Spleen (tissue), 11 donors: ENCODE measurements around the gene COL2A1. TPM values are rescaled to one million over a fixed set of nuclear protein-coding genes. Genes with fewer than 3 reads are reported as not detected.
A peak's percentile ranks its signal among the peaks of the same experiment; 100 is the strongest.

ENCODE experiments used
- DNase-seq: peaks from one replicate; pipeline ENCODE4 v3.0.0-alpha.2; 2020
- H3K27ac ChIP-seq, 8 donors: fragments of 200-600 bp; sonication (generic) in 7 of 8; 1 replicate in 4 of 8; 2 replicates in 4 of 8; pipeline versions ENCODE4 v1.5.0 to v1.8.0; 2016 to 2021; ENCODE audit warnings: inconsistent platforms in 4 of 8, mild to moderate bottlenecking in 4 of 8, moderate library complexity in 1 of 8
- H3K27me3 ChIP-seq, 7 donors: fragments of 200-600 bp; sonication (generic) in 6 of 7; replicated peaks in 1 of 7; 1 replicate in 4 of 7; 2 replicates in 3 of 7; pipeline versions ENCODE4 v1.5.0 to v1.8.0; 2016 to 2021; ENCODE audit warnings: inconsistent platforms in 3 of 7, mild to moderate bottlenecking in 1 of 7
- H3K36me3 ChIP-seq, 6 donors: fragments of 200-600 bp; sonication (generic) in 5 of 6; 1 replicate in 4 of 6; 2 replicates in 2 of 6; pipeline versions ENCODE4 v1.5.0 to v1.8.0; 2016 to 2021; ENCODE audit warnings: inconsistent platforms in 2 of 6
- H3K4me1 ChIP-seq, 6 donors: fragments of 200-600 bp; sonication (generic) in 5 of 6; 1 replicate in 3 of 6; 2 replicates in 3 of 6; pipeline versions ENCODE4 v1.5.0 to v1.8.0; 2016 to 2021; ENCODE audit warnings: inconsistent platforms in 3 of 6
- H3K4me3 ChIP-seq, 8 donors: fragments of 200-600 bp; sonication (generic) in 7 of 8; 1 replicate in 4 of 8; 2 replicates in 4 of 8; pipeline versions ENCODE4 v1.5.0 to v1.8.0; 2016 to 2021; ENCODE audit warnings: inconsistent platforms in 4 of 8, mild to moderate bottlenecking in 4 of 8, moderate library complexity in 2 of 8
- H3K9me3 ChIP-seq, 8 donors: fragments of 200-600 bp; sonication (generic) in 7 of 8; 1 replicate in 4 of 8; 2 replicates in 4 of 8; pipeline versions ENCODE4 v1.5.0 to v1.8.0; 2016 to 2021; ENCODE audit warnings: inconsistent platforms in 4 of 8
- POLR2A ChIP-seq, 3 donors: fragments of 450-650 bp; IDR thresholded peaks; one replicate each; pipeline ENCODE4 v1.5.1; 2017; ENCODE audit warnings: antibody characterized with exemption in 3 of 3, mild to moderate bottlenecking in 1 of 3
- POLR2AphosphoS5 ChIP-seq, 3 donors: sonication (generic); formaldehyde crosslinking; IDR thresholded peaks; one replicate each; pipeline ENCODE4 v1.5.1; 2017; ENCODE audit warnings: antibody characterized with exemption in 3 of 3
- WGBS, 5 donors: extraction: QIAGEN DNeasy Blood & Tissue Kit in 3 of 5; methylation state at CpG; one replicate each; pipeline versions ENCODE4 v1.1.5 to v1.1.7; 2013 to 2018; 5-methylcytosine and 5-hydroxymethylcytosine counted together
- intact Hi-C: fragments of 100-400 bp; cut with DNase I; formaldehyde crosslinking; loops from one replicate; pipeline ENCODE4 v1.15.0; 2023; ENCODE audit warnings: low total_unique reads
- polyA plus RNA-seq, 3 donors: library from polyadenylated mRNA; stranded (reverse); fragments of 200-250 nt; gene quantifications; one replicate each; pipeline ENCODE4 v1.2.1, GENCODE V29; 2013
- total RNA-seq, 7 donors: library from RNA; depleted of rRNA in 3 of 7; stranded (reverse); fragments of >200 nt in 3 of 7; fragmentation: NEBNext Ultra II Directional in 4 of 7; extraction: Animal tissue kit (Norgen Biotek cat#: 25700) in 4 of 7; gene quantifications; one replicate each; pipeline versions ENCODE4 v1.1.0 to v1.2.1, GENCODE V29; 2016 to 2021
- TF ChIP-seq, protein P1 (sequence below), 11 experiments: fragments of 200-600 bp in 7 of 11; fragments of 450-650 bp in 4 of 11; sonication (generic) in 4 of 11; IDR thresholded peaks in 8 of 11; conservative IDR thresholded peaks in 3 of 11; 1 replicate in 7 of 11; 2 replicates in 4 of 11; pipeline versions ENCODE4 v1.4.0 to v1.8.0; 2016 to 2021; ENCODE audit warnings: antibody characterized with exemption in 11 of 11, inconsistent platforms in 4 of 11, mild to moderate bottlenecking in 1 of 11
- donor health status: healthy with polysubstance abuse.
- donor health status: DM: no; HTN: no; CAD: no; lungs with moderate emphysema.
- donor health status: DM: no; HTN: no; CAD: no.
- donor health status: Bipolar disorder and iron deficiency.
- donor health status: healthy.
- donor health status: DM: no; HTN: no; CAD: no.
- donor health status: DM: yes; HTN: yes; CAD: no.

The COL2A1 gene
- total and polyA plus RNA-seq, 10 donors: 0.37 to 0.49 (median 0.47) TPM; not detected in 7

DNA sequence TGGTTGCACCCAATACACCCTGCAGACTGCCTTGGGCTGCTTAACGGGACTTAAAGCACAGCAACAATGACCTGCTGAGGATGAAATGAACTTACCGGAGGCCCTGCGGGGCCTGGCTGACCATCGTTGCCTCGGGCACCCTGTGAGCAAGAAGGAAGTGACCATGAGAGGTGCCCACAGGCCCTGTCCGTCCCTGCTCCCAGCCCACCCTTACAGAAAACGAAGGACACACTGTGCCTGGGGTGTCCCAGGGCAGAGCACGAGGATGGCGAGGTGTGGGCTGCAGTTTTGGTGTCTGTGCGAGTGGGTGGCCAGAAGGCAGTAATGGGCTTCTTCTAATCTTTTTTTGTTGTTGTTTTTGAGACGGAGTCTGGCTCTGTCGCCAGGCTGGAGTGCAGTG lies 14.6 kb downstream of the COL2A1 start:
- Histone ChIP-seq H3K36me3 (no peaks in the 10 kb centered on the region), H3K4me3 (no peak overlapping the region), H3K27me3 (peaks cover 0 to 19% (median 0%) of the 10 kb centered on the region in 7 donors), H3K9me3 (no peaks in the 10 kb centered on the region), H3K27ac (no peak overlapping the region), H3K4me1 (peaks cover 6 to 31% (median 20%) of the 10 kb centered on the region in 6 donors)
- TF ChIP-seq POLR2A (IDR thresholded peaks at IDR 0.05) (no peak), POLR2AphosphoS5 (IDR thresholded peaks at IDR 0.05) (no peak)
- DNase-seq: peak; percentile 66
- intact Hi-C loops: no loop called here
- WGBS, 5 donors: 85 to 92% (median 90%) methylated on average over 11 to 12 of the region's 12 CpGs

DNA sequence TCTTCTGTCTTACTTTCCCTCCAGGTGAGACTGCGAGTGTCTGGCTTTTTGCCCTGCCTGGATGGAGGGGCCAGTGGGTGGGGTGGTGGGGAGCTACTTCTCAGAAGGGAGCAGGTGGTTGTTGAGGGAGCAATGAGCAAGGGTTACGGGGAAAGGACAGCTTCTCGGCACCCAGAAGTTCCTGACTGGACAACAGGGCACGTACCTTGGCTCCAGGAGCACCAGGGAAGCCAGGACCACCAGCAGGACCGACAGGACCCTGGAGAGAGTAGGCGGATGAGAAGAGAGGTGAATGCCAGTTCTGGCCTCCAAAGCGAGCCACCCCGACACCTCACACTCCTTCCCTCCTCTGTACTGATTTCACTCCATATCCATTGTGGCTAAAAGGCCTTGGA lies 15.3 kb downstream of the COL2A1 start:
- Histone ChIP-seq H3K4me3 (no peak overlapping the region), H3K4me1 (peaks cover 6 to 31% (median 20%) of the 10 kb centered on the region in 6 donors), H3K27me3 (peaks cover 0 to 13% (median 0%) of the 10 kb centered on the region in 7 donors), H3K36me3 (no peaks in the 10 kb centered on the region), H3K27ac (no peak overlapping the region), H3K9me3 (no peaks in the 10 kb centered on the region)
- peak; percentile 43 for DNase-seq
- intact Hi-C loops: no loop called here
- WGBS, 5 donors: 91 to 95% (median 93%) methylated on average over 8 of the region's 8 CpGs
- TF ChIP-seq POLR2A (IDR thresholded peaks at IDR 0.05): no peak
- TF ChIP-seq POLR2AphosphoS5 (IDR thresholded peaks at IDR 0.05): no peak
- TF ChIP-seq, protein P1, sequence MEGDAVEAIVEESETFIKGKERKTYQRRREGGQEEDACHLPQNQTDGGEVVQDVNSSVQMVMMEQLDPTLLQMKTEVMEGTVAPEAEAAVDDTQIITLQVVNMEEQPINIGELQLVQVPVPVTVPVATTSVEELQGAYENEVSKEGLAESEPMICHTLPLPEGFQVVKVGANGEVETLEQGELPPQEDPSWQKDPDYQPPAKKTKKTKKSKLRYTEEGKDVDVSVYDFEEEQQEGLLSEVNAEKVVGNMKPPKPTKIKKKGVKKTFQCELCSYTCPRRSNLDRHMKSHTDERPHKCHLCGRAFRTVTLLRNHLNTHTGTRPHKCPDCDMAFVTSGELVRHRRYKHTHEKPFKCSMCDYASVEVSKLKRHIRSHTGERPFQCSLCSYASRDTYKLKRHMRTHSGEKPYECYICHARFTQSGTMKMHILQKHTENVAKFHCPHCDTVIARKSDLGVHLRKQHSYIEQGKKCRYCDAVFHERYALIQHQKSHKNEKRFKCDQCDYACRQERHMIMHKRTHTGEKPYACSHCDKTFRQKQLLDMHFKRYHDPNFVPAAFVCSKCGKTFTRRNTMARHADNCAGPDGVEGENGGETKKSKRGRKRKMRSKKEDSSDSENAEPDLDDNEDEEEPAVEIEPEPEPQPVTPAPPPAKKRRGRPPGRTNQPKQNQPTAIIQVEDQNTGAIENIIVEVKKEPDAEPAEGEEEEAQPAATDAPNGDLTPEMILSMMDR (IDR thresholded peaks at IDR 0.05 in 8 of 11, conservative IDR thresholded peaks at IDR 0.05 in 3 of 11): no peak

DNA sequence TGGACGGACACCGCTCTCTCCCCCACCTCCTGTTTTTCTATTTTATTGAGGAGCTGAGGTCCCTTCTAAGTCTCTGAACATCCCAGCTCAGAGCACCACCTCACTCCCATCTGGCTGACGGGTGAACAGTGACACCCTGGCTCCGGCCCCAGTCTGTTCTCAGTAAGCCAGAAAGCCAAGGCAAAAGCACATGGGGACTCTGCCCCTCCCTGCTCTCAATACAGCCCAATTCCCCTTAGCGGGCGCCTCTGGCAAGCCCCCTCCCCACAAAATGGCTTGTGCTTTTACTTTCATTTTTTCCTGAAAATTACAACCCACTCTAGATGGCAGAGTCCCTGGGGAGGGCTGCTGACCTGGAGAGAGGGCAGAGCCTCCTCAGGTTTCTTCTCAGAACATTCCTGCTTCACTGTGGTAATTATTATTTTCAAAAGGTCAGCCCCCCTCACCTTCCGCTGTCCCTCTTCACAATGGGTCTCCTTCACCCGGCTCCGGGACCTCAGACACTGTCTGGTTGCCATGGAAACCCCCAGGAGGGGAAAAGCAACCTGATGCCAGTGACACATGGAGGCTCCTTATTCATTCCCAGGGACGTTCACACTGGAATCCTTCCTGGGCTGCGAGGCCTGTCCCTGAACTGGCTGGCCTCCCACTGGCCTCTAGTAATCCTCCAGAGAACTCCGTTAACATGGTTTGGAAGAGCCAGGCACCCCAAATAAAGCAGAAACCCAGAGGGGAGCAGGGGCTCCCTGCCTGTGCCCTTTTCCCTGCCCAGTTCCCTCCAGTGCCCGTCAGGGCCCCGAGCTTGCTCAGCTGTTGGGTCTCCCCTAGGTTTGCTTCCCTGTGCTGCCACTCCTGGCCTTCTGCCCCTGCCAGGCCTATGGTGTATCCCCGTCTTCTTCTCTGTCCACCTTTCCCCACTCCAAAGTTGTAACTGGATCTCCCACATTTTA lies 15.9 kb downstream of the COL2A1 start:
- H3K36me3 ChIP-seq: no peaks in the 10 kb centered on the region
- H3K4me3 ChIP-seq: no peak overlapping the region
- intact Hi-C loops: no loop called here
- WGBS, 5 donors: 79 to 87% (median 85%) methylated on average over 14 to 15 of the region's 15 CpGs
- TF ChIP-seq POLR2A (IDR thresholded peaks at IDR 0.05): no peak
- TF ChIP-seq, protein P1 (IDR thresholded peaks at IDR 0.05 in 8 of 11, conservative IDR thresholded peaks at IDR 0.05 in 3 of 11): no peak
- no peak for TF ChIP-seq POLR2AphosphoS5 (IDR thresholded peaks at IDR 0.05)
- no peak overlapping the region for H3K27ac ChIP-seq
- H3K4me1 ChIP-seq: peaks cover 6 to 31% (median 20%) of the 10 kb centered on the region in 6 donors
- peaks cover 0 to 6% (median 0%) of the 10 kb centered on the region in 7 donors for H3K27me3 ChIP-seq
- peak; percentile 61 for DNase-seq
- no peaks in the 10 kb centered on the region for H3K9me3 ChIP-seq

DNA sequence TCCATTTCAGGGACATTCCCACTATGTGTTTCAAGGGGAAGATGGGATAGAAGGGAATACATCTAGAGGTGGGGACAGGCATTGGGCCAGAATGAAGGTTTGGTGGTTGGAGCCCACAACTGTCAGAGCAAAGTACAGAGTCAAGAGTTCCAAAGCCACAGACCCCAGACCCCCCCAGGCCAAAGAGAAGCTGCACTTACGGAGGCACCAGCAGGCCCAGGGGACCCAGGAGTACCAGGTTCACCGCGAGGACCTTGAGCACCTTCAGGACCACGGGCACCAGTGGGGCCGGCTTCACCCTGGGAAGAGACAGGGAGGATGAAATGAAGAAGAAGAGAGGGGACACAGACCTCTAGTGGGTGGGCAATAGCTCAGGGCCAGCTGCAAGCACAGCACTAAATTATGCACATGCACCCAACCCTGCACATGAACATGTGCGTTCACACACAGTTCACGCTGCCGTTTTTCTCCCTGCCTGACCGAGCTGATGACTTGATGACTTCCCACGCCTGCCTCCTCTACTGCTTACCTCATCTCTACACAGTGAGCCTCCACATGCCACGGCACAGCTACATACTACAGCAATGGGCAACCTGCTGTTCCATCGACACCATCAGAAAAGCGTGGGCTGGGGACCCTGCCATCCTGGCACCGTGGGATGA lies 16.7 kb downstream of the COL2A1 start:
- intact Hi-C loops: no loop called here
- no peak overlapping the region for H3K4me3 ChIP-seq
- peaks cover 6 to 31% (median 20%) of the 10 kb centered on the region in 6 donors for H3K4me1 ChIP-seq
- WGBS, 5 donors: 83 to 87% (median 84%) methylated on average over 14 of the region's 14 CpGs
- H3K9me3 ChIP-seq: no peaks in the 10 kb centered on the region
- no peaks in the 10 kb centered on the region for H3K36me3 ChIP-seq
- peaks cover 0 to 6% (median 0%) of the 10 kb centered on the region in 7 donors for H3K27me3 ChIP-seq
- TF ChIP-seq POLR2AphosphoS5 (IDR thresholded peaks at IDR 0.05) (no peak), POLR2A (IDR thresholded peaks at IDR 0.05) (no peak)
- TF ChIP-seq, protein P1 (IDR thresholded peaks at IDR 0.05 in 8 of 11, conservative IDR thresholded peaks at IDR 0.05 in 3 of 11): no peak
- DNase-seq: peak; percentile 69
- no peak overlapping the region for H3K27ac ChIP-seq
